ENCODE measurements around the gene SLC29A3. TPM values are rescaled to one million over a fixed set of nuclear protein-coding genes. Genes with fewer than 3 reads are reported as not detected.

SLC29A3 gene
- polyA plus RNA-seq, 1 of the 3 experiments (the other 2 are of a cell fraction): 3.8 TPM

DNA sequence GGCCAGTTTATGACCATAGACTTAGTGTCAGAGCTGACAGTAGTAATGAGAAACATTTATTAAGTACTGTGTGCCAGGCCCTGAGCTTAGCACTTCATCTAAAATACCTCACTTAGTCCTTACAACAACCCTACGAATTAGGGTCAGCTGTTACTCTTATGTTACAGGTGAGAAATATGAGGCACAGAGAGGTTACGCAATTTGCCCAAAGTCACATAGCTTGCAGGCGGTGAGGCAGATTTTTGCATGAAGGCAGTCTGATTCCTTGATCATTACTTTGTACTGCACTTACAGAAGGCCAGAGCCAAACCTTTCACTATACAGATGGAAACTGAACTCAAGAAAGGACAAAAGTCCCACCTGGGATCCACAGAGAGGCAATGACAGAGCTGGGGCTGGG is 87.8 kb downstream of the SLC29A3 start:
- TF ChIP-seq FOXJ3 (CRISPR knock-in tag; IDR thresholded peaks at IDR 0.05) (no peak), TEAD4 (IDR thresholded peaks at IDR 0.05; ENCODE audit: borderline replicate concordance, insufficient read depth) (no peak), MXI1 (IDR thresholded peaks at IDR 0.05; ENCODE audit: low read depth, low read length) (no peak), MEF2A (IDR thresholded peaks at IDR 0.05; ENCODE audit: borderline replicate concordance, low read depth) (no peak), GATA2 (CRISPR knock-in tag; IDR thresholded peaks at IDR 0.05) (no peak), EP300 (IDR thresholded peaks at IDR 0.05; ENCODE audit: borderline replicate concordance in 1 of 2, low read depth in 1 of 2, low read length in 1 of 2) (no peak), RCOR1 (IDR thresholded peaks at IDR 0.05; ENCODE audit: low read length) (no peak), GABPA (IDR thresholded peaks at IDR 0.05; ENCODE audit: low read depth) (no peak), YY1 (IDR thresholded peaks at IDR 0.05; ENCODE audit: low read depth) (no peak), FOSL2 (IDR thresholded peaks at IDR 0.05; ENCODE audit: borderline replicate concordance, low read depth) (no peak), TCF12 (IDR thresholded peaks at IDR 0.05) (no peak), CHD2 (IDR thresholded peaks at IDR 0.05; ENCODE audit: low read length, partially characterized antibody) (no peak), ELF1 (IDR thresholded peaks at IDR 0.05) (no peak)
- TF ChIP-seq, protein P1, sequence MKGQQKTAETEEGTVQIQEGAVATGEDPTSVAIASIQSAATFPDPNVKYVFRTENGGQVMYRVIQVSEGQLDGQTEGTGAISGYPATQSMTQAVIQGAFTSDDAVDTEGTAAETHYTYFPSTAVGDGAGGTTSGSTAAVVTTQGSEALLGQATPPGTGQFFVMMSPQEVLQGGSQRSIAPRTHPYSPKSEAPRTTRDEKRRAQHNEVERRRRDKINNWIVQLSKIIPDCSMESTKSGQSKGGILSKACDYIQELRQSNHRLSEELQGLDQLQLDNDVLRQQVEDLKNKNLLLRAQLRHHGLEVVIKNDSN (IDR thresholded peaks at IDR 0.05; ENCODE audit: borderline replicate concordance, low read depth): no peak
- TF ChIP-seq, protein P2, sequence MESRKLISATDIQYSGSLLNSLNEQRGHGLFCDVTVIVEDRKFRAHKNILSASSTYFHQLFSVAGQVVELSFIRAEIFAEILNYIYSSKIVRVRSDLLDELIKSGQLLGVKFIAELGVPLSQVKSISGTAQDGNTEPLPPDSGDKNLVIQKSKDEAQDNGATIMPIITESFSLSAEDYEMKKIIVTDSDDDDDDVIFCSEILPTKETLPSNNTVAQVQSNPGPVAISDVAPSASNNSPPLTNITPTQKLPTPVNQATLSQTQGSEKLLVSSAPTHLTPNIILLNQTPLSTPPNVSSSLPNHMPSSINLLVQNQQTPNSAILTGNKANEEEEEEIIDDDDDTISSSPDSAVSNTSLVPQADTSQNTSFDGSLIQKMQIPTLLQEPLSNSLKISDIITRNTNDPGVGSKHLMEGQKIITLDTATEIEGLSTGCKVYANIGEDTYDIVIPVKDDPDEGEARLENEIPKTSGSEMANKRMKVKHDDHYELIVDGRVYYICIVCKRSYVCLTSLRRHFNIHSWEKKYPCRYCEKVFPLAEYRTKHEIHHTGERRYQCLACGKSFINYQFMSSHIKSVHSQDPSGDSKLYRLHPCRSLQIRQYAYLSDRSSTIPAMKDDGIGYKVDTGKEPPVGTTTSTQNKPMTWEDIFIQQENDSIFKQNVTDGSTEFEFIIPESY (IDR thresholded peaks at IDR 0.05; ENCODE audit: borderline replicate concordance, low read depth): no peak
- TF ChIP-seq, protein P3, sequence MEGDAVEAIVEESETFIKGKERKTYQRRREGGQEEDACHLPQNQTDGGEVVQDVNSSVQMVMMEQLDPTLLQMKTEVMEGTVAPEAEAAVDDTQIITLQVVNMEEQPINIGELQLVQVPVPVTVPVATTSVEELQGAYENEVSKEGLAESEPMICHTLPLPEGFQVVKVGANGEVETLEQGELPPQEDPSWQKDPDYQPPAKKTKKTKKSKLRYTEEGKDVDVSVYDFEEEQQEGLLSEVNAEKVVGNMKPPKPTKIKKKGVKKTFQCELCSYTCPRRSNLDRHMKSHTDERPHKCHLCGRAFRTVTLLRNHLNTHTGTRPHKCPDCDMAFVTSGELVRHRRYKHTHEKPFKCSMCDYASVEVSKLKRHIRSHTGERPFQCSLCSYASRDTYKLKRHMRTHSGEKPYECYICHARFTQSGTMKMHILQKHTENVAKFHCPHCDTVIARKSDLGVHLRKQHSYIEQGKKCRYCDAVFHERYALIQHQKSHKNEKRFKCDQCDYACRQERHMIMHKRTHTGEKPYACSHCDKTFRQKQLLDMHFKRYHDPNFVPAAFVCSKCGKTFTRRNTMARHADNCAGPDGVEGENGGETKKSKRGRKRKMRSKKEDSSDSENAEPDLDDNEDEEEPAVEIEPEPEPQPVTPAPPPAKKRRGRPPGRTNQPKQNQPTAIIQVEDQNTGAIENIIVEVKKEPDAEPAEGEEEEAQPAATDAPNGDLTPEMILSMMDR (IDR thresholded peaks at IDR 0.05): no peak
- CTCF ChIA-PET: interaction anchor here (1.4 to 5.1 kb wide), 4 partner anchors 10 to 163 kb away, joined by 3 to 22 read pairs (median 12); partner anchors contain the start of gene CDH23
- Histone ChIP-seq H3K27ac (ENCODE audit: low read depth in 2 of 2, low read length in 1 of 2) (no peak overlapping the region), H3K9me2 (no peaks in the 10 kb centered on the region), H3K4me3 (ENCODE audit: low read depth in 2 of 2, low read length in 1 of 2) (no peak overlapping the region), H3K27me3 (ENCODE audit: insufficient read depth) (peaks cover 15% of the 10 kb centered on the region; the same call in 1 of the 2 replicates), H4K20me1 (ENCODE audit: insufficient read depth) (no peaks in the 10 kb centered on the region), H3K36me3 (replicated peaks in 1 of 2; ENCODE audit: control insufficient read depth in 1 of 2, insufficient read depth in 2 of 2, low read length in 1 of 2) (no peaks in the 10 kb centered on the region), H2AFZ (ENCODE audit: low read depth) (no peak overlapping the region), H3K9ac (no peak overlapping the region), H3K79me2 (ENCODE audit: insufficient read depth) (no peaks in the 10 kb centered on the region), H3K4me1 (ENCODE audit: control insufficient read depth in 1 of 2, insufficient read depth in 2 of 2, low read depth in 1 of 2, low read length in 1 of 2) (no peaks in the 10 kb centered on the region), H3F3A (replicated peaks; ENCODE audit: insufficient read depth) (no peaks in the 10 kb centered on the region), H3K4me2 (no peak overlapping the region), H3K9me3 (peaks cover 14% of the 10 kb centered on the region)
- 73% methylated on average over 3 of the region's 3 CpGs for WGBS (ENCODE audit: low lambda C conversion rate)
- no peak for DNase-seq
- POLR2A ChIA-PET: no interaction called here

Data from SK-N-SH (cell line).